Lower leg skin (tissue), 4 donors: Measurements from ENCODE around the gene MED10. TPM values are rescaled to one million over a fixed set of nuclear protein-coding genes. Genes with fewer than 3 reads are reported as not detected.
A peak's percentile ranks its signal among the peaks of the same experiment; 100 is the strongest.

ENCODE experiments used
- DNase-seq, 2 donors: peaks; one replicate each; pipeline ENCODE4 v3.0.0-alpha.2; 2019; ENCODE audit warnings: low spot score in 2 of 2
- H3K4me3 ChIP-seq: fragments of 200-600 bp; sonication (generic); 2 replicates; pipeline ENCODE4 v1.5.1; 2017; ENCODE audit warnings: mild to moderate bottlenecking, low read depth; ENCODE audit not compliant: poor library complexity, severe bottlenecking
- CTCF ChIP-seq, 3 donors: fragments of 450-650 bp; IDR thresholded peaks; one replicate each; pipeline ENCODE4 v1.5.1; 2016; ENCODE audit warnings: antibody characterized with exemption in 3 of 3, mild to moderate bottlenecking in 3 of 3, moderate library complexity in 2 of 3
- POLR2A ChIP-seq, 2 donors: fragments of 450-650 bp; IDR thresholded peaks; one replicate each; pipeline ENCODE4 v1.6.1; 2016 to 2017; ENCODE audit warnings: antibody characterized with exemption in 2 of 2, mild to moderate bottlenecking in 1 of 2, moderate library complexity in 1 of 2
- WGBS, 2 donors: methylation state at CpG; one replicate each; pipeline ENCODE4 v1.1.5; 2018; 5-methylcytosine and 5-hydroxymethylcytosine counted together
- intact Hi-C: fragments of 100-400 bp; cut with DNase I; formaldehyde crosslinking; loops from one replicate; pipeline ENCODE4 v1.15.0; 2023; ENCODE audit warnings: low total_unique reads
- total RNA-seq, 4 donors: library from RNA; depleted of rRNA; stranded (reverse); fragments of >200 nt; gene quantifications; one replicate each; pipeline ENCODE4 v1.1.0, GENCODE V29; 2016

The MED10 gene
- total RNA-seq, 4 donors from 2014 or later: 18.5 to 30.4 (median 24.9) TPM

DNA sequence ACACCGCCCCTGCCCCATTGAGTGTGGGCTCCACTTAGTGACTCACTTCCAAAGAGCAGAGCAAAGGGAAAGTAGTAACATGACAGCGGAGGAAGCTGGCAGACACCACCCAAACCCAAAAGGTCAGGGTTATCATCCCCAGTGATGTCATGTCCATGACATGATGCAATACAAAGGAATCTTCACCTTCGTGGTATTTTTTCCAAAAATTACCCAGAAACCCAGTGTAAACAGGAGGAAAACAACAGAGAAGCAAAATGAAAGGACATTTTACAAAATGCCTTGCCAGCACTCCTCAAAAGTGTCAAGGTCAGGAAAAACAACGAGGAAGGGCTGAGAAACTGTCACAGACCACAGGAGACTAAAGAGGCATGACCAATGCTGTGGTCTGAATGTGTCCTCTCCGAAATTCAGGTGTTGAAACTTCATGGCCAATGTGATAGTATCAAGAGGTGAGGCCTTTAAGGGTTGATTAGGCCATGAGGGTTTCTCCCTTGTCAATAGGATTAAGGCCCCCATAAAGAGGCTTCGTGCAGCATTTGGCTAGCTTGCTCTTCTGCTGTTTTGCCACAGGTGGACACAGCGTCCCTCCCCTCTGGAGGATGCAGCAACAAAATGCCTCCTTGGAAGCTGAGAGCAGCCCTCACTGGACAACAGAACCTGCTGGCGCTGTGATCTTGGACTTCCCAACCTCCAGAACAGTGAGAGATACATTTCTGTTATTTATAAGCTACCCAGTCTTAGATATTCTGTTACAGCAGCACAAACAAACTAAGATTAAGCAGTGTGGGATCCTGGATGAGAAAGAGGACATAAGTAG is 30.5 kb upstream of the MED10 start:
- no peak overlapping the region for H3K4me3 ChIP-seq
- peak in 1 of 2 donors; percentile 57 for DNase-seq
- 79 to 83% methylated on average over 8 of the region's 8 CpGs for WGBS, 2 donors
- intact Hi-C loops: no loop called here
- TF ChIP-seq POLR2A (IDR thresholded peaks at IDR 0.05) (no peak), CTCF (IDR thresholded peaks at IDR 0.05) (no peak)

- TF ChIP-seq CTCF (IDR thresholded peaks at IDR 0.05): no peak
- TF ChIP-seq POLR2A (IDR thresholded peaks at IDR 0.05): no peak
- DNase-seq: peak in 1 of 2 donors; percentile 76
- 84% methylated on average over 5 of the region's 5 CpGs for WGBS, 2 donors
- H3K4me3 ChIP-seq: no peak overlapping the region
- intact Hi-C loops: no loop called here
Observed at GRCh38 chr5:6408260-6408596, 29.9 kb upstream of the MED10 start.

- intact Hi-C loops: no loop called here
- DNase-seq: no peak
- TF ChIP-seq POLR2A (IDR thresholded peaks at IDR 0.05): no peak
- TF ChIP-seq CTCF (IDR thresholded peaks at IDR 0.05): no peak
- WGBS, 2 donors: 73 to 77% methylated on average over 6 of the region's 6 CpGs
- no peak overlapping the region for H3K4me3 ChIP-seq
Observed at GRCh38 chr5:6407558-6408259, 29.4 kb upstream of the MED10 start.

- TF ChIP-seq POLR2A (IDR thresholded peaks at IDR 0.05) (no peak), CTCF (IDR thresholded peaks at IDR 0.05) (no peak)
- no peak overlapping the region for H3K4me3 ChIP-seq
- peak in 1 of 2 donors; percentile 76 for DNase-seq
- WGBS, 2 donors: 43 to 44% methylated on average over 4 of the region's 4 CpGs
- intact Hi-C loops: no loop called here
Observed at GRCh38 chr5:6405591-6405990, 27.2 kb upstream of the MED10 start.

DNA sequence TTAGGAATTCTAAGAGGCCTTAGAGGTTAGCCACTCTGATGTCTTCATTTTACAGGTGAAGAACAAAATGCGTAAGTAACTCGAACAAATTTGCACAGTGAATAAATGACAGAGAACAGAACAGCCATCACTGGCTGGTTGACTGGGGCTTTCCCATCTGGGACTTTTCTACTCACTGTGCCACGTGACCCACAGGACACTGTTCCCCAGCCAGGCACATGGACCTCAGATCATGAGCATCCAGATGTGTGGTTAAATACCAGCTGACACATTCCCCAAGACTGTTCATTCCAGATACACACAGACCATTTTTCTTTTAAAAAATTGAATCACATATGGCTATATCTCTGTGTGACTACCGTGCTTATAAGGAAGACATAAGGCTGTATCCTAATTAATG is 25.8 kb upstream of the MED10 start:
- no peak for DNase-seq
- no peak for TF ChIP-seq POLR2A (IDR thresholded peaks at IDR 0.05)
- TF ChIP-seq CTCF (IDR thresholded peaks at IDR 0.05): no peak
- H3K4me3 ChIP-seq: no peak overlapping the region
- WGBS, 2 donors: 55 to 77% methylated on average over 4 of the region's 4 CpGs
- intact Hi-C loops: no loop called here
